AG04450 (cell line): Measurements from ENCODE around the gene GTF3C1. TPM values are rescaled to one million over a fixed set of nuclear protein-coding genes. Genes with fewer than 3 reads are reported as not detected.

Source experiments
- CTCF ChIA-PET: fragments of 300-600, 350-600 bp; formaldehyde crosslinking; extraction: SDS; loops from one replicate; lab custom pipeline; 2022; ENCODE audit warnings: antibody characterized with exemption, inconsistent platforms; lab: Charles Lee
- POLR2A ChIA-PET: fragments of 350-600 bp; formaldehyde crosslinking; extraction: SDS; loops from one replicate; lab custom pipeline; 2021; ENCODE audit warnings: antibody characterized with exemption, inconsistent platforms; lab: Yijun Ruan, JAX
- DNase-seq: peaks from one replicate; pipeline ENCODE4 v3.0.0-alpha.2; 2011; ENCODE audit warnings: low read depth, low spot score
- H3K27ac ChIP-seq: one replicate; pipeline ENCODE4 v1.5.1; 2012; ENCODE audit warnings: low read depth, low read length, control low read depth
- H3K27me3 ChIP-seq: one replicate; pipeline ENCODE4 v1.6.0; 2012; ENCODE audit warnings: low read length; ENCODE audit not compliant: control insufficient read depth, insufficient read depth
- H3K4me3 ChIP-seq: 2 replicates; pipeline ENCODE4 v1.5.1; 2011; ENCODE audit warnings: mild to moderate bottlenecking, low read depth, low read length, control low read depth
- H3K9me3 ChIP-seq: 2 replicates; pipeline ENCODE4 v1.5.1; 2012; ENCODE audit warnings: low read length; ENCODE audit not compliant: control insufficient read depth, insufficient read depth
- CTCF ChIP-seq: IDR thresholded peaks from 2 replicates; pipeline ENCODE4 v1.5.1; 2011; ENCODE audit warnings: low read depth, low read length, control low read depth, inconsistent platforms
- polyA plus RNA-seq: library from polyadenylated mRNA; depleted of rRNA; stranded (reverse); fragments of >200 nt; gene quantifications from 2 replicates; pipeline ENCODE4 v1.2.3, GENCODE V29; 2011

GTF3C1 gene
- polyA plus RNA-seq, 1 experiment: 40.2 TPM

GRCh38 chr16:27465483-27465879 is 84.2 kb downstream of the GTF3C1 start:
- DNase-seq: no peak
- POLR2A ChIA-PET: no interaction called here

GRCh38 chr16:27464626-27465482 is 84.9 kb downstream of the GTF3C1 start:
- peaks cover 23% of the 10 kb centered on the region for H3K9me3 ChIP-seq
- H3K4me3 ChIP-seq: no peak overlapping the region
- no peak for TF ChIP-seq CTCF
- H3K27me3 ChIP-seq: no peaks in the 10 kb centered on the region
- no peak for DNase-seq
- ChIA-PET POLR2A (no interaction called here), CTCF (no interaction called here)
- H3K27ac ChIP-seq: no peak overlapping the region

More at GRCh38 chr16:27465483-27465879, 84.2 kb downstream of the GTF3C1 start:
- H3K4me3 ChIP-seq: no peak overlapping the region
- no peak overlapping the region for H3K27ac ChIP-seq
- CTCF ChIA-PET: no interaction called here
- H3K9me3 ChIP-seq: peaks cover 23% of the 10 kb centered on the region
- no peaks in the 10 kb centered on the region for H3K27me3 ChIP-seq
- TF ChIP-seq CTCF: no peak

- ChIA-PET CTCF (interaction anchor here (1.0 kb wide), 1 partner anchor 229 kb away, joined by 3 read pairs; no protein-coding TSS in a partner anchor), POLR2A (no interaction called here)
- TF ChIP-seq CTCF: no peak
- peaks cover 17% of the 10 kb centered on the region for H3K9me3 ChIP-seq
- DNase-seq: no peak
- no peak overlapping the region for H3K4me3 ChIP-seq
- H3K27me3 ChIP-seq: no peaks in the 10 kb centered on the region
- no peak overlapping the region for H3K27ac ChIP-seq
Measured at GRCh38 chr16:27463741-27464591, 85.7 kb downstream of the GTF3C1 start.

GRCh38 chr16:27462846-27463682 is 86.6 kb downstream of the GTF3C1 start:
- Histone ChIP-seq H3K27ac (no peak overlapping the region), H3K27me3 (no peaks in the 10 kb centered on the region), H3K9me3 (peaks cover 10% of the 10 kb centered on the region), H3K4me3 (no peak overlapping the region)
- ChIA-PET POLR2A (no interaction called here), CTCF (interaction anchor here (0.9 to 1.0 kb wide), 2 partner anchors 228 to 307 kb away, joined by 3 to 4 read pairs; no protein-coding TSS in a partner anchor)
- no peak for DNase-seq
- TF ChIP-seq CTCF: no peak
